NCI-H146 treated with DMSO at 0.1 percent for 48 hours (cell line): Measurements from ENCODE around the gene SAMD4A.
"Not testable (repeated sequence)": the region's sequence is repeated elsewhere in the genome, so short reads cannot be mapped to it uniquely, and the experiment has no call there.

Experiments
- DNase-seq: peaks from one replicate; lab custom pipeline; 2025; ENCODE audit not compliant: unreplicated experiment; lab: John Stamatoyannopoulos, UW

SAMD4A gene

GRCh38 chr14:54792288-54792687, 225.4 kb downstream of the SAMD4A start:
- DNase-seq: no peak

GRCh38 chr14:54794159-54794558, 227.2 kb downstream of the SAMD4A start:
- DNase-seq: no peak

DNA sequence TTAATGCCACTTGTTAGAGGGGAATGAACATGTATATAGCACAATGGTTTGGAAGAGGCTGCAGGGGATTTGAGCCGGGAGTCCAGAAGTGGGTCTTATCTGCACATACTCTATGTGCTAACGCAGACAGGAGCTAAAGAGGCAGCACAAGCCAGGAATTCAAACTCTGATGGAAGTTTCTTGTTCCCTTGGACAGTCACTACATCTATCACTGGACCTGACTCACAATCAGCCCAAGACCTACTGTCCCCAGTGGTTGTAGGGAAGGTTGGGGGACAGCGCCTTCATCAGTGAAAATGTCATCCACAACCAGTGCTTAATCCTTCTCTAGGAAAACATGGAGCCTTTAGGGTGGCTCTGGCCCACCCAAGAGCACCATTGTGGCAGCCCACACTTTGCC, 227.9 kb downstream of the SAMD4A start:
- DNase-seq: no peak

DNA sequence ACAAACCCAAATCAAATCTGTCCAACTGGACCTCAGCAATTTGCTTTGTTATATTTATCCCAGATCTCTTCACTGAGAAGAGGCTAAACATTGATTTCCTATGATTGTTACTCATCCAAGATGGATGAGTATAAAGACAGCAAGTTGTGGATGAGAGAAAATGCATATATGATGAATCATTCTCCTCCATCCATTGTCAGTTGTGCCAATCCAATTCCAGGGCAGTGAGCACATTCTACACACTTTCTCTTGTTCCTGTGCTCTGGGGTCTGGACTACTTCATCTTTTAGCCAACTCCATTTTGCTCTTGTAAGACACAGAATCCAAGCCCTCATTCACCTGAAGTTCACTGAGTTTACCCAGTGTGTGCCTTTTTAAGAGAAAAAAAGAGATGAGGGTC, 230.0 kb downstream of the SAMD4A start:
- no peak for DNase-seq

GRCh38 chr14:54797556-54797955, 230.6 kb downstream of the SAMD4A start:
- no peak for DNase-seq

- no peak for DNase-seq
These were observed 231.1 kb downstream of the SAMD4A start for GRCh38 chr14:54797986-54798385.

GRCh38 chr14:54798465-54799124, 231.7 kb downstream of the SAMD4A start:
- DNase-seq: no peak

DNA sequence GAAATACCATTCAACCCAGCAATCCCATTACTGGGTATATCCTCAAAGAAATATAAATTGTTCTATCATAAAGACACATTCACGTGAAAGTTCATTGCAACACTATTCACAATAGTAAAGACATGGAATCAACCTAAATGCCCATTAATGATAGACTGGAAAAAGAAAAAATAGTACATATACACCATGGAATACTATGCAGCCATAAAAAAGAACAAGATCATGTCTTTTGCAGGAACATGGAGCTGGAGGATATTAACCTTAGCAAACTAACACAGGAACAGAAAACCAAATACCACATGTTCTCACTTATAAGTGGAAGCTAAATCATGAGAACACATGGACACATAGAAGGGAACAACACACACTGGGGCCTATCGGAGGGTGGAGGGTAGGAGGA, 234.6 kb downstream of the SAMD4A start:
- DNase-seq: not testable (repeated sequence)

DNA sequence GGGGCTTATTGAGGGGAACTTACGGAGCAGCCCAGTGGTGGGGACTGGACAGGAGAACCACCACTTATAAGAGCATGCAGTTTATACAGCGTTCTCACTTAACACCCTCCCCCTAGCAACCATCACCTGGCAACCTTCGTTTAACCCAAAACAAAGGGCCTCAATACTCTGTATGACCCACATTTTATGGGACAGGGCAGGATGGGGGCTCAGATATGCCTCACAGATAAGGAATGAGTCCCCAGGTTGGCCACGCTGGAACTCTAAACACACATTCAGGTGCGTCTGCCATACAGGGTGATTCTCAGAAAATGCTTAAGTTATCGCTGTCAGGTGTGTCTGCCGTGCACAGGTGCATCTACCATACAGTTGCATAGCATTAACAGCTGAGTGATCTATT, 236.5 kb downstream of the SAMD4A start:
- no peak for DNase-seq

DNA sequence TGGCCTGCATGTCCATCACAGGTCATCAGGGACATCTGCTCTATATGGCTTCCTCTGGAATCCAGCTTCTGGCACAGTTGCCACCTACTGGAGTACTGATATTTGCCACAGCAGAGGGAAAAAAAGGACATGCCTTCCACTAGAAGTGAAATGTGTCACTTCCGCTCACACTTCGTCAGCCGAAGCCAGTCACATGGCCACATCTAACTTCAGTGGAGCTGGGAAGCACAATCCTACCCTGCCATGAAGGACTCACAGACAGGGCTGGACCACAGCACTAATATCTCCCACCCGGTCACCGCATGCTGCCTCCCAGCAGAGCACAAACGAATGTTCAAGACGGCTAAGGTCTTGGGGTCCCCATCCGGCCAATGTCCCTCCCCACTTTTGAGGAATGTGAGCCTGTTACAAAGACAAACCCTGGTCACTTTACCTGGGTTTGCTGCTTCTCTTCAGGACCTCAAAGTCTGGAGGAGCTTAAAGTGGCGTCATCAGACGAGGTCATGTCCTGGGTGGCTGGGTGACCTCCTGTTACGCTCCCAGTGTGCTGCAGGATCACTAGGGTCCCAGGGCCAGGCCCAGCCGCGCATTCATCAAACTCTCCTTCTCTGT, 237.1 kb downstream of the SAMD4A start:
- DNase-seq: no peak

- peak; percentile 21 for DNase-seq
These were observed 237.7 kb downstream of the SAMD4A start for GRCh38 chr14:54804538-54805041.

- DNase-seq: no peak
These were observed 238.1 kb downstream of the SAMD4A start for GRCh38 chr14:54805070-54805444.

GRCh38 chr14:54805445-54806322, 238.8 kb downstream of the SAMD4A start:
- peak; percentile 62 for DNase-seq

DNA sequence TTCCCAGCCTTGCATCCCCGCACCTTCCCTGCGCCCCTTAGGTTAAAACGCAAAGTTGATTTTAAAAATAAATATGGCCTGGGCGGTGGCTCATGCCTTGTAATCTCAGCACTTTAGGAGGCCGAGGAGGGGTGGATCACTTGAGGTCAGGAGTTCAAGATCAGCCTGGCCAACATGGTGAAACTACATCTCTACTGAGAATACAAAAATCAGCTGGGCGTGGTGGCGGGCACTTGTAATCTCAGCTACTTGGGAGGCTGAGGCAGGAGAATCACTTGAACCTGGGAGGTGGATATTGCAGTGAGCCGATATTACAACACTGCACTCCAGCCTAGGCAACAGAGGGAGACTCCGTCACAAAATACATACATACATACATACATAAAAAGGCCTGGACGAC, 239.7 kb downstream of the SAMD4A start:
- DNase-seq: no peak

- no peak for DNase-seq
These were observed 240.5 kb downstream of the SAMD4A start for GRCh38 chr14:54807428-54807827.

DNA sequence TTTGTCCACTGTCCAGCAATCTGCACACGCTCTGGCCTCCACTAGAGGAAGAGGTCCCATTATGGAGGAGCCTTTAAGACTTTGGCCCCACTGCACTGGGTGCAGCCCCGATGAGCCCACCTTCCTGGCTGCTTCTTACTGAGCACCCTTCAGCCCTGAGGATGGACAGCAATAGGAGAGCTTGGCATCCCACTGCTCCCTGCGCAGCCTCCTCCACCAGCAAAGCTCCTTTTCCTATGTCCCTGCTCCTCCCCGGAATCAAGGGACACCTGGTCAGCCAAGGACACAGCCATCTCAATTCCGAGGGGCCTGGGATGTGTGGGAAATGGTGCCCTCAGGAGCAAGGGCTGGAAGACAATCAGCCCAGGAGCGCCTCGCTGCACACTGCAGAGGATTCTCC, 241.0 kb downstream of the SAMD4A start:
- no peak for DNase-seq

- no peak for DNase-seq
These were observed 241.6 kb downstream of the SAMD4A start for GRCh38 chr14:54808326-54809161.

DNA sequence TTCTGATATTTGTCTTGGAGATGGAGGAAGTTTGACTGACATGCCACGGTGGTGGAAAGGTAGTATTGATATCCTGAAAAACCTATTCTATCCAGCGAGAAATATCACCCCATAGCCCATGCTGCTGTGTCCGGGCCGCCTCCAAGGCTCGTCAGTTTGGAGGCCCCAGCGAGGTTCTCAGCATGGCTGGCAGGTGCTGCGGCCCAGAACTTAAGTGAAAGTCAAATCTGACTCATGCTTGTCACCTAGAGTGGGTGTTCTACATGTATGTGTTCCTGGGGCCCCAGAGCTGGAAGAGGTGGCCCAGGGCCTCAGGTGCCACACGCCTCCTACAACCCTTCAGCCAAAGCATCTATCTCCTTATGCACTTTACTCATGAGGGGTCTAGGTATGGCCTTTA, 242.8 kb downstream of the SAMD4A start:
- DNase-seq: no peak

- DNase-seq: no peak
These were observed 245.7 kb downstream of the SAMD4A start for GRCh38 chr14:54812617-54813016.

GRCh38 chr14:54813081-54813480, 246.2 kb downstream of the SAMD4A start:
- no peak for DNase-seq

- no peak for DNase-seq
These were observed 247.1 kb downstream of the SAMD4A start for GRCh38 chr14:54814076-54814475.
